ENCODE data around the gene CRTC3.

The CRTC3 gene

GRCh38 chr15:90564590-90564989, 34.9 kb downstream of the CRTC3 start:
- no peak for DNase-seq

- DNase-seq, result no peak
Measured at GRCh38 chr15:90565866-90566265, 36.1 kb downstream of the CRTC3 start.

- DNase-seq, result no peak
Measured at GRCh38 chr15:90570643-90571042, 40.9 kb downstream of the CRTC3 start.

GRCh38 chr15:90571063-90571541, 41.4 kb downstream of the CRTC3 start:
- DNase-seq, result no peak

GRCh38 chr15:90572893-90573292, 43.2 kb downstream of the CRTC3 start:
- DNase-seq, result no peak

GRCh38 chr15:90576711-90577389, 47.1 kb downstream of the CRTC3 start:
- no peak for DNase-seq

GRCh38 chr15:90579213-90579612, 49.5 kb downstream of the CRTC3 start:
- DNase-seq, result no peak

GRCh38 chr15:90580099-90580498, 50.4 kb downstream of the CRTC3 start:
- DNase-seq, result no peak

GRCh38 chr15:90580541-90580940, 50.8 kb downstream of the CRTC3 start:
- DNase-seq, result no peak

GRCh38 chr15:90580946-90581345, 51.2 kb downstream of the CRTC3 start:
- no peak for DNase-seq

GRCh38 chr15:90581771-90582352, 52.1 kb downstream of the CRTC3 start:
- no peak for DNase-seq

- DNase-seq, result no peak
Measured at GRCh38 chr15:90582553-90582952, 52.8 kb downstream of the CRTC3 start.

GRCh38 chr15:90583471-90584252, 53.9 kb downstream of the CRTC3 start:
- no peak for DNase-seq

GRCh38 chr15:90584841-90585240, 55.1 kb downstream of the CRTC3 start:
- DNase-seq, result no peak

- DNase-seq, result no peak
Measured at GRCh38 chr15:90585863-90586262, 56.1 kb downstream of the CRTC3 start.

- no peak for DNase-seq
Measured at GRCh38 chr15:90586948-90587347, 57.2 kb downstream of the CRTC3 start.

GRCh38 chr15:90588427-90588826, 58.7 kb downstream of the CRTC3 start:
- no peak for DNase-seq

- no peak for DNase-seq
Measured at GRCh38 chr15:90591524-90591923, 61.8 kb downstream of the CRTC3 start.

- no peak for DNase-seq
Measured at GRCh38 chr15:90592131-90592881, 62.6 kb downstream of the CRTC3 start.

- DNase-seq, result no peak
Measured at GRCh38 chr15:90593499-90594158, 63.9 kb downstream of the CRTC3 start.

- no peak for DNase-seq
Measured at GRCh38 chr15:90594301-90594738, 64.6 kb downstream of the CRTC3 start.

- DNase-seq, result no peak
Measured at GRCh38 chr15:90595763-90596155, 66.0 kb downstream of the CRTC3 start.

- no peak for DNase-seq
Measured at GRCh38 chr15:90596943-90597342, 67.2 kb downstream of the CRTC3 start.
